ENCODE measurements around the gene RAB37. TPM values are rescaled to one million over a fixed set of nuclear protein-coding genes. Genes with fewer than 3 reads are reported as not detected.

RAB37 gene
- total and polyA plus RNA-seq, 7 donors, result 0.62 to 0.82 (median 0.69) TPM

DNA sequence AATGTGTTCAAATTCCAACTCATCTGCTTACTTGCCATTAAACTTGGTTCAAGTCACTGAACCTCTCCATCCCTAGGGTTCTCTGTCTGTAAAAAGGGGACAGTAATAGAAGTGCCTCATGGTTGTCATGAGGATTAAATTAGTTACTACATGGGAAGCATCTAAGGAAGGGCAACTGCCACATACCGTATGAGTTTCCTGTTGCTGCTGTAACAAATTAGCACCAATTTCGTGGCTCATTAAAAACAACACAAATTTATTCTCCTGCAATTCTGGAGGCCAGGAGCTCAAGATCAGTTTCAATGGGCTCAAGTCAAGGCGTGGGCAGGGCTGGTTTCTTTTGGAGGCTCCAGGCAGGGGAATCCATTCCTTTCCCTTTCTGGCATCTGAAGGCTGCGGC lies 43.0 kb upstream of the RAB37 start:
- intact Hi-C loops (cut with DNase I), result no loop called here
- no peaks in the 10 kb centered on the region for H3K9me3 ChIP-seq
- 69 to 77% (median 70%) methylated on average over 4 of the region's 4 CpGs for WGBS, 3 donors
- no peak for ATAC-seq
- H3K4me1 ChIP-seq, result no peaks in the 10 kb centered on the region
- no peak overlapping the region for H3K4me3 ChIP-seq
- peaks cover 0 to 25% (median 4%) of the 10 kb centered on the region in 3 donors for H3K27me3 ChIP-seq (ENCODE audit: insufficient read depth in 3 of 3, low read length in 2 of 3)
- no peak for DNase-seq
- no peaks in the 10 kb centered on the region for H3K36me3 ChIP-seq (ENCODE audit: insufficient read depth in 1 of 2, low read depth in 1 of 2)
- TF ChIP-seq CTCF (IDR thresholded peaks at IDR 0.05), result no peak
- no peak overlapping the region for H3K27ac ChIP-seq

- WGBS, 3 donors, result 76 to 82% (median 77%) methylated on average over 11 of the region's 11 CpGs
Measured at GRCh38 chr17:74695629-74696028, 41.4 kb upstream of the RAB37 start.

DNA sequence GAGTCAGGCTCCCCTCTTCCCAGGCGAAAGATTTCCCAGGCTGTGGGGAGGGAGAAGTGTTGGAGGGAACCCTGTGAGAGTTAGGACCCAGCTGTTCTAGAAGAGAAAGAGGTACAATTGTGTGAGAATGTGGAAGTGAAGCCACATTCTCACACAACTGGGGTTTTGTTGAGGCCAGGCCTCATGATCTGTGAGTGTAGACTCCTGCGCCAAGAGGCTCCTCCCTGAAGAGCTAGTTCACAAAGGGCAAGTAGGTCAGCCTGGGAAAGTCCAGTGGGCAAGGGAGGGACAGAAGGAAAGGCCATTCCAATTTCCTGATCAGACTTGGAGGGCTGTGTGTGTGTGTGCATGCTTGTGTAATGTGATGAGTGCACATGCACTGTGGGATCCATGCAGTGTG lies 39.5 kb upstream of the RAB37 start:
- Histone ChIP-seq H3K4me3 (no peak overlapping the region), H3K4me1 (no peaks in the 10 kb centered on the region), H3K9me3 (no peaks in the 10 kb centered on the region), H3K36me3 (ENCODE audit: insufficient read depth in 1 of 2, low read depth in 1 of 2) (no peaks in the 10 kb centered on the region), H3K27ac (no peak overlapping the region), H3K27me3 (ENCODE audit: insufficient read depth in 3 of 3, low read length in 2 of 3) (peaks cover 0 to 20% (median 4%) of the 10 kb centered on the region in 3 donors)
- no peak for DNase-seq
- ATAC-seq, result no peak
- TF ChIP-seq CTCF (IDR thresholded peaks at IDR 0.05), result no peak
- intact Hi-C loops (cut with DNase I), result no loop called here
- WGBS, 3 donors, result 81 to 86% (median 81%) methylated on average over 2 of the region's 2 CpGs

More at GRCh38 chr17:74695629-74696028, 41.4 kb upstream of the RAB37 start:
- Histone ChIP-seq H3K4me3 (no peak overlapping the region), H3K36me3 (ENCODE audit: insufficient read depth in 1 of 2, low read depth in 1 of 2) (no peaks in the 10 kb centered on the region), H3K4me1 (no peaks in the 10 kb centered on the region), H3K27ac (no peak overlapping the region), H3K9me3 (no peaks in the 10 kb centered on the region), H3K27me3 (ENCODE audit: insufficient read depth in 3 of 3, low read length in 2 of 3) (peaks cover 0 to 25% (median 4%) of the 10 kb centered on the region in 3 donors)
- ATAC-seq, result no peak
- no peak for TF ChIP-seq CTCF (IDR thresholded peaks at IDR 0.05)
- intact Hi-C loops (cut with DNase I), result no loop called here
- DNase-seq, result no peak

GRCh38 chr17:74698069-74698468 lies 39.0 kb upstream of the RAB37 start:
- Histone ChIP-seq H3K4me1 (no peaks in the 10 kb centered on the region), H3K27me3 (ENCODE audit: insufficient read depth in 3 of 3, low read length in 2 of 3) (peaks cover 0 to 17% (median 4%) of the 10 kb centered on the region in 3 donors), H3K9me3 (no peaks in the 10 kb centered on the region), H3K4me3 (no peak overlapping the region), H3K27ac (no peak overlapping the region), H3K36me3 (ENCODE audit: insufficient read depth in 1 of 2, low read depth in 1 of 2) (no peaks in the 10 kb centered on the region)
- DNase-seq, result no peak
- ATAC-seq, result no peak
- no peak for TF ChIP-seq CTCF (IDR thresholded peaks at IDR 0.05)
- intact Hi-C loops (cut with DNase I), result no loop called here
- WGBS, 3 donors, result 68 to 88% (median 73%) methylated on average over 7 of the region's 7 CpGs

- DNase-seq, result no peak
- H3K36me3 ChIP-seq (ENCODE audit: insufficient read depth in 1 of 2, low read depth in 1 of 2), result no peaks in the 10 kb centered on the region
- no peak overlapping the region for H3K27ac ChIP-seq
- H3K4me1 ChIP-seq, result no peaks in the 10 kb centered on the region
- no peaks in the 10 kb centered on the region for H3K9me3 ChIP-seq
- WGBS, 3 donors, result 68 to 74% (median 70%) methylated on average over 9 of the region's 9 CpGs
- no peak overlapping the region for H3K4me3 ChIP-seq
- intact Hi-C loops (cut with DNase I), result no loop called here
- ATAC-seq, result no peak
- no peak for TF ChIP-seq CTCF (IDR thresholded peaks at IDR 0.05)
- H3K27me3 ChIP-seq (ENCODE audit: insufficient read depth in 3 of 3, low read length in 2 of 3), result peaks cover 0 to 11% (median 4%) of the 10 kb centered on the region in 3 donors
Measured at GRCh38 chr17:74699236-74699635, 37.8 kb upstream of the RAB37 start.

All from psoas muscle (tissue), 8 donors.